PC-9 (cell line): ENCODE measurements around the gene THSD8.

Experiments
- CTCF ChIP-seq: fragments of 200-600 bp; sonication (generic); conservative IDR thresholded peaks from 2 replicates; pipeline ENCODE4 v1.6.1; 2017; ENCODE audit warnings: mixed run types, antibody characterized with exemption, mild to moderate bottlenecking, moderate library complexity
- EZH2 ChIP-seq: fragments of 200-600 bp; sonication (generic); IDR thresholded peaks from 2 replicates; pipeline ENCODE4 v1.8.0; 2017; ENCODE audit warnings: antibody characterized with exemption, low read depth

DNA sequence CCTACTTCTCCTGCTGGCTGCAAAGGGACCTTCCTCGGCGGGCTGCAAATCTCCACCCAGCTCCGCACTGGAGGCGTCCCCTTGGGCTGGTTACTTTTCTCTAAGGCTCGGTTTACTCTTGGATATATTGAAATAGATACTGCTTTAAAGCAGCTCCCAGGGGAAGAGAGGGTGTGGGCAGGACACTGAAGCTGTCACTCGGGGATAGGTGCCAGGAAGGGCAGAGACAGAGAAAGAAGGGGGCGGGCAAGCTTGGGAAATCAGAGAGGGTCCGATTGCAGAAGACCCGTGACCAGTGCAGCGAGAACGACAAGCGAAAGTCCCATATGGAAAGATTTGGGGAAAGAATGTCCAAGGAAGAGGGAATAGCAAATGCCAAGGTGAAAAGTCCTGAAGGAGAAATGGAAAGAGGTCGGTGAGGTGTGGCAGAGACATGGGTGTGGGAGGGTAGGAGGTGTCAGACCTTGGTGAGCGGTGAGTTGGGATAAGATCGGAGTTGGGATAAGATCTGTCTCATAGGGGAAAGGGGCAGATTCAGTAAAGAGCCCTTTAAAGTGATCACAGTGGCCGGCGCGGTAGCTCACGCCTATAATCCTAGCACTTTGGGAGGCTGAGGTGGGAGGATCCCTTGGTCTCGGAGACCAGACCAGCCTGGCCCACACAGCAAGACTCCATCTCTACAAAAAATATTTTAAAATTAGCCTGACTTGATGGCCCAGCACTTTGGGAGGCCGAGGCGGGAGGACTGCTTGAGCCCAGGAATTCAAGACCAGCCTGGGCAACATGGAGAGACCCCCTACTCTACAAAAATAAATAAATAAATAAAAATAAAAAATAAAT is 618 bp downstream of the THSD8 start:
- TF ChIP-seq CTCF (no peak), EZH2 (no peak)
